ENCODE results near the gene PMEL.

PMEL gene

GRCh38 chr12:55915482-55915859 is 50.4 kb downstream of the PMEL start:
- DNase-seq (ENCODE audit: low read depth) = no peak
- no peak for TF ChIP-seq CTCF (conservative IDR thresholded peaks at IDR 0.05; ENCODE audit: low read depth, low read length)
- no peak overlapping the region for H3K4me3 ChIP-seq (ENCODE audit: low read length)

GRCh38 chr12:55912908-55913307 is 52.9 kb downstream of the PMEL start:
- no peak overlapping the region for H3K4me3 ChIP-seq (ENCODE audit: low read length)
- no peak for TF ChIP-seq CTCF (conservative IDR thresholded peaks at IDR 0.05; ENCODE audit: low read depth, low read length)
- no peak for DNase-seq (ENCODE audit: low read depth)

- no peak overlapping the region for H3K4me3 ChIP-seq (ENCODE audit: low read length)
- no peak for DNase-seq (ENCODE audit: low read depth)
- TF ChIP-seq CTCF (conservative IDR thresholded peaks at IDR 0.05; ENCODE audit: low read depth, low read length) = no peak
Observed at GRCh38 chr12:55909513-55909884, 56.3 kb downstream of the PMEL start.

GRCh38 chr12:55908726-55909512 is 56.9 kb downstream of the PMEL start:
- TF ChIP-seq CTCF (conservative IDR thresholded peaks at IDR 0.05; ENCODE audit: low read depth, low read length) = no peak
- no peak overlapping the region for H3K4me3 ChIP-seq (ENCODE audit: low read length)
- DNase-seq (ENCODE audit: low read depth) = peak; percentile 50

- no peak for DNase-seq (ENCODE audit: low read depth)
- no peak for TF ChIP-seq CTCF (conservative IDR thresholded peaks at IDR 0.05; ENCODE audit: low read depth, low read length)
- no peak overlapping the region for H3K4me3 ChIP-seq (ENCODE audit: low read length)
Observed at GRCh38 chr12:55906056-55906455, 59.8 kb downstream of the PMEL start.

All from retinal pigment epithelial cell (primary cell).